ENCODE measurements around the gene PRDM16.

Gene PRDM16

GRCh38 chr1:3275471-3276340 is 206.7 kb downstream of the PRDM16 start:
- Histone ChIP-seq H3K9ac (ENCODE audit: low read depth, low read length) (no peak overlapping the region), H3K4me3 (ENCODE audit: low read length) (no peak overlapping the region)

GRCh38 chr1:3276341-3276800 is 207.4 kb downstream of the PRDM16 start:
- Histone ChIP-seq H3K9me3 (replicated peaks; ENCODE audit: low read length) (no peaks in the 10 kb centered on the region), H3K4me3 (ENCODE audit: low read length) (no peak overlapping the region), H3K9ac (ENCODE audit: low read depth, low read length) (no peak overlapping the region), H3K4me2 (ENCODE audit: low read length) (peak overlapping the region; percentile 10), H3K4me1 (ENCODE audit: control insufficient read depth, insufficient read depth, low read length) (peaks cover 11% of the 10 kb centered on the region), H3K27me3 (ENCODE audit: control insufficient read depth, insufficient read depth, low read length) (peaks cover 6% of the 10 kb centered on the region), H3K36me3 (ENCODE audit: insufficient read depth, low read length) (no peaks in the 10 kb centered on the region)

More at GRCh38 chr1:3275471-3276340, 206.7 kb downstream of the PRDM16 start:
- Histone ChIP-seq H3K9me3 (replicated peaks; ENCODE audit: low read length) (no peaks in the 10 kb centered on the region), H3K4me2 (ENCODE audit: low read length) (peak overlapping the region; percentile 10), H3K27me3 (ENCODE audit: control insufficient read depth, insufficient read depth, low read length) (peaks cover 3% of the 10 kb centered on the region), H3K4me1 (ENCODE audit: control insufficient read depth, insufficient read depth, low read length) (peaks cover 11% of the 10 kb centered on the region), H3K36me3 (ENCODE audit: insufficient read depth, low read length) (no peaks in the 10 kb centered on the region)

- H3K4me2 ChIP-seq (ENCODE audit: low read length), result no peak overlapping the region
- H3K9me3 ChIP-seq (replicated peaks; ENCODE audit: low read length), result no peaks in the 10 kb centered on the region
- no peak overlapping the region for H3K9ac ChIP-seq (ENCODE audit: low read depth, low read length)
- H3K36me3 ChIP-seq (ENCODE audit: insufficient read depth, low read length), result no peaks in the 10 kb centered on the region
- H3K27me3 ChIP-seq (ENCODE audit: control insufficient read depth, insufficient read depth, low read length), result peaks cover 6% of the 10 kb centered on the region
- H3K4me1 ChIP-seq (ENCODE audit: control insufficient read depth, insufficient read depth, low read length), result peaks cover 11% of the 10 kb centered on the region
- no peak overlapping the region for H3K4me3 ChIP-seq (ENCODE audit: low read length)
Observed at GRCh38 chr1:3277011-3277471, 208.0 kb downstream of the PRDM16 start.

GRCh38 chr1:3277623-3278022 is 208.6 kb downstream of the PRDM16 start:
- peaks cover 11% of the 10 kb centered on the region for H3K27me3 ChIP-seq (ENCODE audit: control insufficient read depth, insufficient read depth, low read length)

GRCh38 chr1:3278416-3279181 is 209.6 kb downstream of the PRDM16 start:
- H3K4me2 ChIP-seq (ENCODE audit: low read length), result no peak overlapping the region
- peaks cover 21% of the 10 kb centered on the region for H3K27me3 ChIP-seq (ENCODE audit: control insufficient read depth, insufficient read depth, low read length)
- no peak overlapping the region for H3K9ac ChIP-seq (ENCODE audit: low read depth, low read length)
- H3K9me3 ChIP-seq (replicated peaks; ENCODE audit: low read length), result no peaks in the 10 kb centered on the region
- peaks cover 11% of the 10 kb centered on the region for H3K4me1 ChIP-seq (ENCODE audit: control insufficient read depth, insufficient read depth, low read length)
- H3K4me3 ChIP-seq (ENCODE audit: low read length), result no peak overlapping the region
- H3K36me3 ChIP-seq (ENCODE audit: insufficient read depth, low read length), result no peaks in the 10 kb centered on the region

More at GRCh38 chr1:3277623-3278022, 208.6 kb downstream of the PRDM16 start:
- no peak overlapping the region for H3K4me3 ChIP-seq (ENCODE audit: low read length)
- H3K9me3 ChIP-seq (replicated peaks; ENCODE audit: low read length), result no peaks in the 10 kb centered on the region
- H3K9ac ChIP-seq (ENCODE audit: low read depth, low read length), result no peak overlapping the region
- H3K36me3 ChIP-seq (ENCODE audit: insufficient read depth, low read length), result no peaks in the 10 kb centered on the region
- H3K4me1 ChIP-seq (ENCODE audit: control insufficient read depth, insufficient read depth, low read length), result peaks cover 11% of the 10 kb centered on the region
- H3K4me2 ChIP-seq (ENCODE audit: low read length), result no peak overlapping the region

- H3K9me3 ChIP-seq (replicated peaks; ENCODE audit: low read length), result no peaks in the 10 kb centered on the region
- H3K9ac ChIP-seq (ENCODE audit: low read depth, low read length), result no peak overlapping the region
- peaks cover 26% of the 10 kb centered on the region for H3K27me3 ChIP-seq (ENCODE audit: control insufficient read depth, insufficient read depth, low read length)
- H3K36me3 ChIP-seq (ENCODE audit: insufficient read depth, low read length), result no peaks in the 10 kb centered on the region
- no peak overlapping the region for H3K4me3 ChIP-seq (ENCODE audit: low read length)
- H3K4me2 ChIP-seq (ENCODE audit: low read length), result no peak overlapping the region
- peaks cover 11% of the 10 kb centered on the region for H3K4me1 ChIP-seq (ENCODE audit: control insufficient read depth, insufficient read depth, low read length)
Observed at GRCh38 chr1:3279182-3279470, 210.1 kb downstream of the PRDM16 start.

GRCh38 chr1:3281735-3282134 is 212.7 kb downstream of the PRDM16 start:
- Histone ChIP-seq H3K36me3 (ENCODE audit: insufficient read depth, low read length) (no peaks in the 10 kb centered on the region), H3K9ac (ENCODE audit: low read depth, low read length) (no peak overlapping the region), H3K9me3 (replicated peaks; ENCODE audit: low read length) (no peaks in the 10 kb centered on the region), H3K4me2 (ENCODE audit: low read length) (no peak overlapping the region), H3K4me1 (ENCODE audit: control insufficient read depth, insufficient read depth, low read length) (no peaks in the 10 kb centered on the region), H3K27me3 (ENCODE audit: control insufficient read depth, insufficient read depth, low read length) (peaks cover 34% of the 10 kb centered on the region), H3K4me3 (ENCODE audit: low read length) (no peak overlapping the region)

- Histone ChIP-seq H3K4me1 (ENCODE audit: control insufficient read depth, insufficient read depth, low read length) (no peaks in the 10 kb centered on the region), H3K9me3 (replicated peaks; ENCODE audit: low read length) (no peaks in the 10 kb centered on the region), H3K4me2 (ENCODE audit: low read length) (no peak overlapping the region), H3K27me3 (ENCODE audit: control insufficient read depth, insufficient read depth, low read length) (peaks cover 34% of the 10 kb centered on the region), H3K4me3 (ENCODE audit: low read length) (no peak overlapping the region), H3K9ac (ENCODE audit: low read depth, low read length) (no peak overlapping the region), H3K36me3 (ENCODE audit: insufficient read depth, low read length) (no peaks in the 10 kb centered on the region)
Observed at GRCh38 chr1:3282186-3282585, 213.2 kb downstream of the PRDM16 start.

GRCh38 chr1:3282656-3283430 is 213.8 kb downstream of the PRDM16 start:
- Histone ChIP-seq H3K27me3 (ENCODE audit: control insufficient read depth, insufficient read depth, low read length) (peaks cover 34% of the 10 kb centered on the region), H3K9me3 (replicated peaks; ENCODE audit: low read length) (no peaks in the 10 kb centered on the region), H3K4me3 (ENCODE audit: low read length) (no peak overlapping the region), H3K9ac (ENCODE audit: low read depth, low read length) (no peak overlapping the region), H3K4me1 (ENCODE audit: control insufficient read depth, insufficient read depth, low read length) (no peaks in the 10 kb centered on the region), H3K4me2 (ENCODE audit: low read length) (no peak overlapping the region), H3K36me3 (ENCODE audit: insufficient read depth, low read length) (no peaks in the 10 kb centered on the region)

- H3K4me3 ChIP-seq (ENCODE audit: low read length), result no peak overlapping the region
- no peaks in the 10 kb centered on the region for H3K36me3 ChIP-seq (ENCODE audit: insufficient read depth, low read length)
- H3K9ac ChIP-seq (ENCODE audit: low read depth, low read length), result no peak overlapping the region
- no peaks in the 10 kb centered on the region for H3K4me1 ChIP-seq (ENCODE audit: control insufficient read depth, insufficient read depth, low read length)
- peaks cover 34% of the 10 kb centered on the region for H3K27me3 ChIP-seq (ENCODE audit: control insufficient read depth, insufficient read depth, low read length)
- no peak overlapping the region for H3K4me2 ChIP-seq (ENCODE audit: low read length)
- no peaks in the 10 kb centered on the region for H3K9me3 ChIP-seq (replicated peaks; ENCODE audit: low read length)
Observed at GRCh38 chr1:3283849-3284248, 214.8 kb downstream of the PRDM16 start.

- H3K9ac ChIP-seq (ENCODE audit: low read depth, low read length), result no peak overlapping the region
- H3K4me1 ChIP-seq (ENCODE audit: control insufficient read depth, insufficient read depth, low read length), result no peaks in the 10 kb centered on the region
- H3K4me3 ChIP-seq (ENCODE audit: low read length), result no peak overlapping the region
- no peak overlapping the region for H3K4me2 ChIP-seq (ENCODE audit: low read length)
- no peaks in the 10 kb centered on the region for H3K36me3 ChIP-seq (ENCODE audit: insufficient read depth, low read length)
- no peaks in the 10 kb centered on the region for H3K9me3 ChIP-seq (replicated peaks; ENCODE audit: low read length)
- peaks cover 34% of the 10 kb centered on the region for H3K27me3 ChIP-seq (ENCODE audit: control insufficient read depth, insufficient read depth, low read length)
Observed at GRCh38 chr1:3284691-3285090, 215.7 kb downstream of the PRDM16 start.

All from skeletal muscle satellite cell (primary cell).